Coronary artery (tissue), 2 donors: ENCODE data around the gene GMDS.

Experiments used
- DNase-seq: peaks from one replicate; pipeline ENCODE4 v3.0.0-alpha.2; 2017; ENCODE audit warnings: low spot score
- H3K27ac ChIP-seq, 2 donors: fragments of 200-600 bp; sonication (generic); one replicate each; pipeline ENCODE4 v1.5.1; 2016 to 2019
- H3K4me3 ChIP-seq: fragments of 200-600 bp; sonication (generic); 2 replicates; pipeline ENCODE4 v1.5.1; 2016; ENCODE audit warnings: mild to moderate bottlenecking, moderate library complexity
- CTCF ChIP-seq: fragments of 200-600 bp; sonication (generic); IDR thresholded peaks from one replicate; pipeline ENCODE4 v1.5.1; 2019; ENCODE audit warnings: antibody characterized with exemption

Gene GMDS

GRCh38 chr6:1709234-1709641 lies 536.2 kb downstream of the GMDS start:
- no peak for DNase-seq
- H3K27ac ChIP-seq: no peak overlapping the region

DNA sequence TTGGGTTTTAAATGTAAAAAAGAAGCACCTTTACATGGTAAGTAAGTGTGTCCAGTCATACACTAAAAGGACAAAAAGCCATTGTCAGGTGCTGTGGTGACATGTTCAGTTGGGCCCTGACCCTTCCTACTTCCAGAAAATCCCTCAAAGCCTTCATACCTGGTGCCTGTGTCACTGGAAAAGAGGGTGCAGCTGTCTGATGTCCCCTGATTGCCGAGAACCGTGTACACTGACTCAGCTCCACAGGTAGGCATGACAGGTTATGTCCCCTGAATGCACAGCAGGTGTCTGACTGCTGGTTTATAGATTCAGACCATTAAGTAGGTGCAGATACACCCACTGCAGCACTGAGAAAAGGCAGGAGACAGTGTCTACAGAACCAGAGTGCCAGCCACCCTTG lies 536.6 kb downstream of the GMDS start:
- no peak for TF ChIP-seq CTCF
- Histone ChIP-seq H3K27ac (no peak overlapping the region), H3K4me3 (no peak overlapping the region)
- DNase-seq: no peak

More at GRCh38 chr6:1709234-1709641, 536.2 kb downstream of the GMDS start:
- no peak for TF ChIP-seq CTCF
- no peak overlapping the region for H3K4me3 ChIP-seq

GRCh38 chr6:1708122-1708521 lies 537.3 kb downstream of the GMDS start:
- Histone ChIP-seq H3K27ac (no peak overlapping the region), H3K4me3 (no peak overlapping the region)
- no peak for TF ChIP-seq CTCF
- DNase-seq: no peak

DNA sequence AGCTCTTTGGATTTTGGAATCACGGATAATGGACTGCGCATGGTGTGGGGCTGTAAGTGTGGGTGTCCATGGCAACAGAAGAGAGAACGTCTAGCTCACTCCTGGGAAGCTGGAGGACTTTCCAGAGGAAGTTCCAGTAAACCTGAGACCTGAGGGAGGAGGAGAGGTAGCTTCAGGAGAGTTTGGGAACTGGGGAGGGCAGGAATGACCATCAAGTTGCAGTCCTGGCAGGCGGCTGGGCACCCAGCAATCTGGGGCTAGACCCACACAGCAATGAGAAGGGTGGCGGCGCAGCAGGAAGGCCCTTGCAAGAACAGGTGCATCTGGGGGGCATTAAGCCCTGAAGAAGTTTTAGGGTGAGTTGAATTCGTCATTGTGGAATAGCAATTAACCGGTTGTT lies 539.8 kb downstream of the GMDS start:
- no peak for DNase-seq
- Histone ChIP-seq H3K4me3 (no peak overlapping the region), H3K27ac (no peak overlapping the region)
- no peak for TF ChIP-seq CTCF

- Histone ChIP-seq H3K27ac (no peak overlapping the region), H3K4me3 (no peak overlapping the region)
- TF ChIP-seq CTCF: no peak
- DNase-seq: no peak
Measured at GRCh38 chr6:1705183-1705582, 540.2 kb downstream of the GMDS start.

DNA sequence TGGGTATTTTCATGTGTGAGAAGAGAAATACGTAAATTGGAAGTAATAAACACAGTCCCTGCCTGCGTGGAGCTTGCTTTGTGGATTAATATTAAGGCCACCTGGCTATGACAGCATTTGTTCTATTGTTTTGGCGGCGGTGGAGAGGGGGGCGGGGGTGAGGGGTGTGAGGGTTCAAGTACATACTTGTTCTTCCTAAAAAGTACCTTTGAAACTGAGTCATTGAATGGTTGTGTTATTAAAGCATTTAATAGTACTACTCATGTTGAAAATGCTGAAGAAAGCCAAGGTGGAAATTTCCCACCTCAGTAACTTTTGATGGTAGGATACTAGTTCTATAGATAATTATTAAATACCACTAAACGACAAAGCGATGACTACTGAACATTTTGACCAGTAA lies 540.7 kb downstream of the GMDS start:
- H3K27ac ChIP-seq: peak overlapping the region; percentile 12 to 83

More for the DNA sequence above, 540.7 kb downstream of the GMDS start:
- H3K4me3 ChIP-seq: no peak overlapping the region
- no peak for DNase-seq
- TF ChIP-seq CTCF: no peak
